Astrocyte (in vitro differentiated cells and primary cell): ENCODE measurements around the gene FAM131C. TPM values are rescaled to one million over a fixed set of nuclear protein-coding genes. Genes with fewer than 3 reads are reported as not detected.

Source experiments
- DNase-seq: peaks from one replicate; pipeline ENCODE4 v3.0.0-alpha.2; 2010; ENCODE audit warnings: low read depth
- FAIRE-seq: peaks from 2 replicates; lab custom pipeline; 2011; peaks lifted over from hg19 to GRCh38; lab: Jason Lieb, UNC
- H2AFZ ChIP-seq: 2 replicates; pipeline ENCODE4 v1.6.0; 2012; ENCODE audit warnings: low read depth, low read length, inconsistent platforms
- H3K27ac ChIP-seq: 2 replicates; pipeline ENCODE4 v1.5.1; 2011; ENCODE audit warnings: low read depth, low read length, inconsistent platforms
- H3K27me3 ChIP-seq: 2 replicates; pipeline ENCODE4 v1.6.0; 2011; ENCODE audit warnings: low read length, inconsistent platforms; ENCODE audit not compliant: insufficient read depth
- H3K36me3 ChIP-seq: 2 replicates; pipeline ENCODE4 v1.5.1; 2011; ENCODE audit warnings: low read length, inconsistent platforms; ENCODE audit not compliant: insufficient read depth
- H3K4me1 ChIP-seq: 2 replicates; pipeline ENCODE4 v1.5.1; 2011; ENCODE audit warnings: low read length, inconsistent platforms; ENCODE audit not compliant: insufficient read depth
- H3K4me2 ChIP-seq: 2 replicates; pipeline ENCODE4 v1.6.0; 2012; ENCODE audit warnings: low read length, inconsistent platforms
- H3K4me3 ChIP-seq: 2 replicates; pipeline ENCODE4 v1.5.1; 2011; ENCODE audit warnings: low read depth, mild to moderate bottlenecking, low read length, inconsistent platforms; ENCODE audit not compliant: insufficient read depth
- H3K79me2 ChIP-seq: 2 replicates; pipeline ENCODE4 v1.6.0; 2012; ENCODE audit warnings: mild to moderate bottlenecking, low read length, inconsistent platforms; ENCODE audit not compliant: insufficient read depth
- H3K9ac ChIP-seq: 2 replicates; pipeline ENCODE4 v1.6.0; 2012; ENCODE audit warnings: mild to moderate bottlenecking, low read length, inconsistent platforms
- H3K9me3 ChIP-seq: 2 replicates; pipeline ENCODE4 v1.5.1; 2012; ENCODE audit warnings: low read depth, mild to moderate bottlenecking, low read length, inconsistent platforms; ENCODE audit not compliant: insufficient read depth
- H4K20me1 ChIP-seq: 2 replicates; pipeline ENCODE4 v1.6.0; 2012; ENCODE audit warnings: low read length, inconsistent platforms; ENCODE audit not compliant: insufficient read depth
- H3K27ac Mint-ChIP-seq: one replicate; pipeline ENCODE4 v1.8.0; 2021; ENCODE audit warnings: mild to moderate bottlenecking, mixed read lengths; ENCODE audit not compliant: unreplicated experiment
- H3K27me3 Mint-ChIP-seq: one replicate; pipeline ENCODE4 v1.8.0; 2021; ENCODE audit warnings: low read depth, mixed read lengths; ENCODE audit not compliant: unreplicated experiment
- H3K36me3 Mint-ChIP-seq: one replicate; pipeline ENCODE4 v1.8.0; 2021; ENCODE audit warnings: low read depth, mixed read lengths; ENCODE audit not compliant: unreplicated experiment
- H3K4me1 Mint-ChIP-seq: one replicate; pipeline ENCODE4 v1.8.0; 2021; ENCODE audit warnings: low read depth, mixed read lengths; ENCODE audit not compliant: unreplicated experiment
- H3K4me3 Mint-ChIP-seq: one replicate; pipeline ENCODE4 v1.8.0; 2021; ENCODE audit warnings: mild to moderate bottlenecking, moderate library complexity, mixed read lengths; ENCODE audit not compliant: unreplicated experiment
- H3K9me3 Mint-ChIP-seq: one replicate; pipeline ENCODE4 v1.8.0; 2021; ENCODE audit warnings: mild to moderate bottlenecking, mixed read lengths; ENCODE audit not compliant: unreplicated experiment
- EZH2 ChIP-seq: IDR thresholded peaks from 2 replicates; pipeline ENCODE4 v1.6.1; 2012; ENCODE audit warnings: mild to moderate bottlenecking, low read length, inconsistent platforms; ENCODE audit not compliant: insufficient read depth
- total RNA-seq: library from RNA; stranded (reverse); gene quantifications from 2 replicates; pipeline ENCODE4 v1.2.1, GENCODE V29; 2021
- TF ChIP-seq, protein P1 (sequence below): IDR thresholded peaks from 2 replicates; pipeline ENCODE4 v1.5.1; 2011; ENCODE audit warnings: low read depth, mild to moderate bottlenecking, inconsistent platforms, low read length, moderate library complexity; ENCODE audit not compliant: insufficient read depth

The FAM131C gene
- total RNA-seq, 1 donor from 2014 or later: 0.11 TPM

DNA sequence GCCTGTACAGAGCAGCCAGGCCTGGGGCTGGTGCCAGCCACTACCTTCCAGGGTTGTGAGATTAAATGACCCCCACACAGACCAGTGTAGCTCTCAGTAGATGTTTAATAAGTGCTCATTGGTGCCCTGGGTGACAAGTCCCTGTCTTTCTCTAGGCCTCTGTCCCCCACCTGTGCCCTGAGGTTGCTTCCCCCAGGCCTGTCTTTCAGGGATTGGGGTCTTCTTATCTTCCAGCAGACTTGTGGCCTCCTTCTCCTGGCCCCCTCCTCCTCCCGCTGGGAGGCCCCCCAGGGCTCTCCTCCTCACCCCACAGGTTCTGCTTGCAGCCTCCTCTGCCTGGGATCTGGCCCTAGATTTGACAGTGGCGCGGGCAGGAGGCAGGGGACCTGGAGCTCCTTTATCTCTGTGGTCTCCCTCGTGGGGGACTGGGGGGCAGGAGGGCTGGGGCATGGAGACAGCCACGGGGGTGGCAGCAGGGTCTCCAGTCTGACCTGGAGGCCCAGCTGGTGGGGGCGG is 42.1 kb upstream of the FAM131C start:
- H3K4me3 Mint-ChIP-seq: no peak overlapping the region
- Histone ChIP-seq H3K4me2 (no peak overlapping the region), H3K9me3 (no peaks in the 10 kb centered on the region), H2AFZ (no peak overlapping the region), H4K20me1 (no peaks in the 10 kb centered on the region), H3K4me3 (no peak overlapping the region), H3K79me2 (no peaks in the 10 kb centered on the region), H3K27me3 (no peaks in the 10 kb centered on the region), H3K4me1 (peaks cover 34% of the 10 kb centered on the region), H3K9ac (no peak overlapping the region), H3K36me3 (no peaks in the 10 kb centered on the region), H3K27ac (no peak overlapping the region)
- TF ChIP-seq EZH2: no peak
- TF ChIP-seq, protein P1, sequence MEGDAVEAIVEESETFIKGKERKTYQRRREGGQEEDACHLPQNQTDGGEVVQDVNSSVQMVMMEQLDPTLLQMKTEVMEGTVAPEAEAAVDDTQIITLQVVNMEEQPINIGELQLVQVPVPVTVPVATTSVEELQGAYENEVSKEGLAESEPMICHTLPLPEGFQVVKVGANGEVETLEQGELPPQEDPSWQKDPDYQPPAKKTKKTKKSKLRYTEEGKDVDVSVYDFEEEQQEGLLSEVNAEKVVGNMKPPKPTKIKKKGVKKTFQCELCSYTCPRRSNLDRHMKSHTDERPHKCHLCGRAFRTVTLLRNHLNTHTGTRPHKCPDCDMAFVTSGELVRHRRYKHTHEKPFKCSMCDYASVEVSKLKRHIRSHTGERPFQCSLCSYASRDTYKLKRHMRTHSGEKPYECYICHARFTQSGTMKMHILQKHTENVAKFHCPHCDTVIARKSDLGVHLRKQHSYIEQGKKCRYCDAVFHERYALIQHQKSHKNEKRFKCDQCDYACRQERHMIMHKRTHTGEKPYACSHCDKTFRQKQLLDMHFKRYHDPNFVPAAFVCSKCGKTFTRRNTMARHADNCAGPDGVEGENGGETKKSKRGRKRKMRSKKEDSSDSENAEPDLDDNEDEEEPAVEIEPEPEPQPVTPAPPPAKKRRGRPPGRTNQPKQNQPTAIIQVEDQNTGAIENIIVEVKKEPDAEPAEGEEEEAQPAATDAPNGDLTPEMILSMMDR: no peak
- peaks cover 2% of the 10 kb centered on the region for H3K36me3 Mint-ChIP-seq
- FAIRE-seq (no peak), DNase-seq (no peak)
- no peaks in the 10 kb centered on the region for H3K27me3 Mint-ChIP-seq
- no peaks in the 10 kb centered on the region for H3K9me3 Mint-ChIP-seq
- no peak overlapping the region for H3K27ac Mint-ChIP-seq
- H3K4me1 Mint-ChIP-seq: peaks cover 36% of the 10 kb centered on the region

DNA sequence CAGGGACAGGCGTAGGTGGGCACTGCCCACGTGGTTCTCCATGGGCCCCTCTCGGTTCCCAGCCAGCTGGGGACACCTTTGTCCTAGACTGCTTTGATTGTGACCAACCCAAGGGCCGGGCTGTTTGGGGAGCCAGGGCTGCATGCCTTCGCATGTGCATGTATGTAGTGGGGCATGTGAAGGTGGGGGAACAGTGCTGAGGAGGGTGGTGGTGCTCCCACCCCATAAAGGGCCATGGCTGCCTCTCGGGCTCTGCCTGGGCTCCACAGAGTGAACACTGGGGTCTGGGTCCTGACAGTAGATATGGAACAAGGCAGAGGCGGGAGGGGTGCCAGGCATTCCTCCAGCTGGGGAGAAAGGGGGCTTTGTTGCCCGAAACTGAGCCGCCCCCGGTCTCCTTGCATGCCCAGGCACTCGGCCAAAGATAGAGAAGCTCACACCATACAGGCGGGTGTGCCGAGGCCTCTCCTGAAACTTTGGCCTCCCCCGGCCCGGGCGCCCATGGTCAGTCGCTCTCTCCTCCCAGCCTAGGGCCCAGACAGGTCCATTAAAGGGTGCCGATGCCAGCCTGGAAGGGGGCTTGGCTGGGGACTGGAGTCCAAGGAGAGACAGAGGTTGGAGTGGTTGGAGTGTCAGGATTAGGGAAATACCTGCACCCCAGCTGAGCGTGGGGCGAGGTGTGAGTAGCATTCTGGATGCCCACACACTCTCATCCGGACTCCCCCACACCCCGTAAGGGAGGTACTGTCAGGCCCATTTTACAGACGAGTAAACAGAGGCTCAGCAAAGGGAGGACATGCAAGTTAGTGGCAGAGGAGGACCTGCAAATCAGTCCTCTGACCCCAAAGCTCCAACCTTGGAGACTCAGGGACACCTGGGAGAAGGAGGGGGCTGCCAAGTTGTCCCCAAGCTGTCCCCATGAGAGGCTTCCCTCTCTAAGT is 41.3 kb upstream of the FAM131C start:
- H3K27ac Mint-ChIP-seq: no peak overlapping the region
- H3K79me2 ChIP-seq: no peaks in the 10 kb centered on the region
- peaks cover 34% of the 10 kb centered on the region for H3K4me1 ChIP-seq
- DNase-seq (no peak), FAIRE-seq (no peak)
- H3K36me3 ChIP-seq: no peaks in the 10 kb centered on the region
- H3K4me1 Mint-ChIP-seq: peaks cover 39% of the 10 kb centered on the region
- H3K36me3 Mint-ChIP-seq: peaks cover 2% of the 10 kb centered on the region
- H3K4me3 Mint-ChIP-seq: no peak overlapping the region
- no peaks in the 10 kb centered on the region for H3K27me3 ChIP-seq
- no peak overlapping the region for H3K4me3 ChIP-seq
- H3K9me3 ChIP-seq: no peaks in the 10 kb centered on the region
- no peak overlapping the region for H3K4me2 ChIP-seq
- TF ChIP-seq, protein P1: no peak
- no peak for TF ChIP-seq EZH2
- no peak overlapping the region for H2AFZ ChIP-seq
- no peak overlapping the region for H3K27ac ChIP-seq
- H3K27me3 Mint-ChIP-seq: no peaks in the 10 kb centered on the region
- H3K9me3 Mint-ChIP-seq: peaks cover 4% of the 10 kb centered on the region
- no peaks in the 10 kb centered on the region for H4K20me1 ChIP-seq
- no peak overlapping the region for H3K9ac ChIP-seq
